Progenitor cell of endocrine pancreas (in vitro differentiated cells): ENCODE measurements around the gene GPER1. TPM values are rescaled to one million over a fixed set of nuclear protein-coding genes. Genes with fewer than 3 reads are reported as not detected.

Experiments
- DNase-seq: peaks from one replicate; pipeline ENCODE4 v3.0.0; 2021; ENCODE audit warnings: low spot score; ENCODE audit not compliant: unreplicated experiment
- H3K27ac Mint-ChIP-seq: 2 replicates; pipeline ENCODE4 v1.8.0; 2021; ENCODE audit warnings: mild to moderate bottlenecking, moderate library complexity, mixed read lengths
- H3K27me3 Mint-ChIP-seq: 2 replicates; pipeline ENCODE4 v1.8.0; 2021; ENCODE audit warnings: mixed read lengths
- H3K36me3 Mint-ChIP-seq: 2 replicates; pipeline ENCODE4 v1.8.0; 2022; ENCODE audit warnings: mixed read lengths; ENCODE audit not compliant: insufficient read depth
- H3K4me1 Mint-ChIP-seq: 2 replicates; pipeline ENCODE4 v1.8.0; 2021; ENCODE audit warnings: low read depth, mixed read lengths
- H3K4me3 Mint-ChIP-seq: 2 replicates; pipeline ENCODE4 v1.8.0; 2021; ENCODE audit warnings: low read depth, mild to moderate bottlenecking, moderate library complexity, mixed read lengths
- H3K9me3 Mint-ChIP-seq: 2 replicates; pipeline ENCODE4 v1.8.0; 2021; ENCODE audit warnings: low read depth, mixed read lengths
- total RNA-seq: library from RNA; stranded (reverse); gene quantifications from 2 replicates; pipeline ENCODE4 v1.2.1, GENCODE V29; 2021
- TF ChIP-seq, protein P1 (sequence below): fragments of 200-600 bp; sonication (generic); IDR thresholded peaks from one replicate; pipeline ENCODE4 v1.5.0; 2021; ENCODE audit warnings: antibody characterized with exemption, mild to moderate bottlenecking; ENCODE audit not compliant: unreplicated experiment

The GPER1 gene
- total RNA-seq, 1 donor from 2014 or later: 0.50 TPM

DNA sequence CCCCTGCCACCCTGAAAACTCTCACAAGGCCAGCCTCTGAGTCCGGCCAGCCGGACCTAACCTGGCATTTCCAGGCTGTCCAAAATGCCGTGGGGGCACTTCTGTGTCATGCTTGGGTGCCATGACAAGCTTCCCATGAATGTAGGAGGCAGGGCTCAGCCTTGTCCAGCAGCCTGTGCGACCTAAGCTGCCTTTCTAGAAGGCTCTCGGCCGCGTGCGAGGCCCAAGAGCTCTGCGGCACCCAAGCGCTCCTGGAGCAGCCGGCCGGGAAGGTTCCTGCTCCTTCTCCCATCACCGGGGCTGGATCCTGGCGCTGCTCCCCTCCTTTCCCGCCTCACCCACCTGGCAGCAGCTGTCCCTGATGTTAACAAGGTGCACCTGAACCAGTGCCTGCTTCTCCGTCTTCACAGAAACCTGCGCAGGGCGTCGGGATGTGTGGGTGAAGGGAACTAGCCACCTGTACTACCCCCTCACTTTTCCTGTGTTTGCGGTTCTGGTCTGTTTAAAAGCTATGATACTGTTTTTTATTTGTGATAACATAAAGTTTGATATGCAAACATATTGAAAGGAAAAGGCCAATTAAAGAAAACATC is 6.1 kb downstream of the GPER1 start:
- Mint-ChIP-seq H3K27ac (no peak overlapping the region), H3K36me3 (peaks cover 23% of the 10 kb centered on the region), H3K9me3 (peaks cover 7% of the 10 kb centered on the region), H3K4me3 (no peak overlapping the region), H3K4me1 (peaks cover 21% of the 10 kb centered on the region), H3K27me3 (no peaks in the 10 kb centered on the region)
- TF ChIP-seq, protein P1, sequence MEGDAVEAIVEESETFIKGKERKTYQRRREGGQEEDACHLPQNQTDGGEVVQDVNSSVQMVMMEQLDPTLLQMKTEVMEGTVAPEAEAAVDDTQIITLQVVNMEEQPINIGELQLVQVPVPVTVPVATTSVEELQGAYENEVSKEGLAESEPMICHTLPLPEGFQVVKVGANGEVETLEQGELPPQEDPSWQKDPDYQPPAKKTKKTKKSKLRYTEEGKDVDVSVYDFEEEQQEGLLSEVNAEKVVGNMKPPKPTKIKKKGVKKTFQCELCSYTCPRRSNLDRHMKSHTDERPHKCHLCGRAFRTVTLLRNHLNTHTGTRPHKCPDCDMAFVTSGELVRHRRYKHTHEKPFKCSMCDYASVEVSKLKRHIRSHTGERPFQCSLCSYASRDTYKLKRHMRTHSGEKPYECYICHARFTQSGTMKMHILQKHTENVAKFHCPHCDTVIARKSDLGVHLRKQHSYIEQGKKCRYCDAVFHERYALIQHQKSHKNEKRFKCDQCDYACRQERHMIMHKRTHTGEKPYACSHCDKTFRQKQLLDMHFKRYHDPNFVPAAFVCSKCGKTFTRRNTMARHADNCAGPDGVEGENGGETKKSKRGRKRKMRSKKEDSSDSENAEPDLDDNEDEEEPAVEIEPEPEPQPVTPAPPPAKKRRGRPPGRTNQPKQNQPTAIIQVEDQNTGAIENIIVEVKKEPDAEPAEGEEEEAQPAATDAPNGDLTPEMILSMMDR: no peak
- no peak for DNase-seq

DNA sequence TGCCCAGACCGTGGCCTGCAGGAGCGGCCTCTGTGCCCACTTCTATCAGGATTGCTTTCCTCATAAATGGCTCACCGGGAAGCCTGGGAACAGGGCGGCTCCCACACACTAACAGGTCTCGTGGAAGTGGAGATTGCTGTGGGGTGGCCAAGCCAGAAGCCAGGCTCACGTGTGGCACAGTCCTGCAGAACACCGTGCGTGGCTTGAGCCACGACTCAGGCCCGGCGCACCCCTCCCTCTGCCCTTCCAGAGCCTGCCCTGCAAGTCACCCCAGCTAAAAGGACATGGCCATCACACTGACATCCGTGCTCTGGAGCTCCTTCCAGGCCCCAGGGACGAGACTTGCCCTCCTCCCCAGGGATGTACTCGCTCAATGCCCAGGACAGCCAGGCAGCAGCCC is 7.0 kb downstream of the GPER1 start:
- no peak for DNase-seq
- Mint-ChIP-seq H3K27me3 (no peaks in the 10 kb centered on the region), H3K36me3 (peaks cover 24% of the 10 kb centered on the region), H3K4me3 (no peak overlapping the region), H3K9me3 (peaks cover 7% of the 10 kb centered on the region), H3K27ac (peak overlapping the region; percentile 53), H3K4me1 (peaks cover 21% of the 10 kb centered on the region)
- TF ChIP-seq, protein P1: no peak

DNA sequence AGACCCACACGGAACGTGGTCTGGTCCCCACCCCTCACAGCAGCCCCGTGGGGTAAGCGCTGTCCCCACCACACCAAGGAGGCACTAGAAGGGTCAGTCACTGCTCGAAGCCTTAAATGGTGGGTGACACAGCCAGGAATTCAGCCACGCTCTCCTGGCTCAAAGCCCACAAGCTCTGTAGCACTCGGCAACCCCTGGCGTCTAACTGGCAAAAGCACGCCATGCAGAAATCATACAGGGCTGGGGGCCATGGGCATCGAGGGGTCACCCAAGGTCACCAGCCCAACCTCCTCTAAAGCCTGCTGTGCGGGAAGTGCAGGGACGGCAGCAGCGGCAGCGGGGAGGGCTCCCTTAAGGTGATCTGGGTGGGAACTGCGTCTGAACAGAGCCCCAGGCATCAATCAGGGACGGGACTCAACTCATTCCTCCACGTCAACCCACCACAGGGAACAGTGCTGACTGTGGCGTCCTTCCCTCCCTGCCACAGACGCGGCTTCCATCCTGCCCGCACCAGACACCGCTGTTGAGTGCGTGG is 7.8 kb downstream of the GPER1 start:
- peak overlapping the region; percentile 56 for H3K27ac Mint-ChIP-seq
- peaks cover 24% of the 10 kb centered on the region for H3K36me3 Mint-ChIP-seq
- DNase-seq: no peak
- no peaks in the 10 kb centered on the region for H3K27me3 Mint-ChIP-seq
- H3K4me3 Mint-ChIP-seq: no peak overlapping the region
- TF ChIP-seq, protein P1: no peak
- peaks cover 21% of the 10 kb centered on the region for H3K4me1 Mint-ChIP-seq
- H3K9me3 Mint-ChIP-seq: peaks cover 7% of the 10 kb centered on the region

DNA sequence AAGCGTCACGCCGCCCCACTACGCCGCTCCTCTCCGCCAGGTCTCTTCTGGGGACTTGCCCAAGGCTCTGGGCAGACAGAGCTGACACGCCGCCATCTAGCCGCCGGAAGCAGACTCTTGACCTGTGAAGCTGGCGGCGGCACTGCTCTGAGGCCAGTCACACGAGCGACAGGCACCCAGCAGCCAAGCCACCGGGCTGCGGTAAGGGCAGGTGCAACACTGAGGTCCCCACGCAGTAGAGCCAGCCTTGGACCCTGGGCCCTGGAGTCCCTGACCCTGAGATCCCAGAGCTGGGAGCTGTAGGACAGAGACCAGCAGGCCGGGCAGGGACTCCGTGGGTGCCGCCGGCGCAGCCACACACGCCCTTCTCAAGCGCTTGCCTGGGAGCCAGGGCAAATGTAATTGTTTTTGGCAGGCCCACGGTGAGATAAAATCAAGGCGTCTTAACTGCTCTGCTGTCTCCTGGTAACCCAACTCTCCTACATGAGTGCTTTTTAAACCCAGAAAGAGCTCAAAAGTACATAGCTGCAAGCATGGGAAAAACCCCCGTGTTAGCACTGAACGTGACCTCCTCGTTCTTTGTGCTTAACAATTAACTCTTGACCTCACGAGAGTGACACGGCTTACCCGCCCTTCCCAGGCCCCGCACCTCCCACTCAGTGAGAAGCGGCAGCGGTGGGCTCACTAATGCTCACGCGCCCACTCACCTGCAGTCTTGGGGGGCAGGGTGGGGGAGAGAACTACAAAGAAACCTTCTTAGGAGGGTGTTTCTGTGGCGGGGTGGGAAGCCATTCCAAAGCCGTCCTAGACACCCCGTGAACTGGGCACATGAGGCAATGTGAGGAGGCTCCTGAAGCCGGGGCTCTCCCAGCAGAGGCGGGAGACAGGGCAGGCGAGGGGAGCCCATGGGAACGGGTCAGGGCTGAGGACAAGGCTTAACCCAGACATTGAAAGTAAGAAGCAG is 8.5 kb downstream of the GPER1 start:
- TF ChIP-seq, protein P1: no peak
- DNase-seq: no peak
- Mint-ChIP-seq H3K4me1 (peaks cover 24% of the 10 kb centered on the region), H3K9me3 (peaks cover 7% of the 10 kb centered on the region), H3K4me3 (no peak overlapping the region), H3K27ac (peak overlapping the region; percentile 33), H3K27me3 (no peaks in the 10 kb centered on the region), H3K36me3 (peaks cover 24% of the 10 kb centered on the region)

DNA sequence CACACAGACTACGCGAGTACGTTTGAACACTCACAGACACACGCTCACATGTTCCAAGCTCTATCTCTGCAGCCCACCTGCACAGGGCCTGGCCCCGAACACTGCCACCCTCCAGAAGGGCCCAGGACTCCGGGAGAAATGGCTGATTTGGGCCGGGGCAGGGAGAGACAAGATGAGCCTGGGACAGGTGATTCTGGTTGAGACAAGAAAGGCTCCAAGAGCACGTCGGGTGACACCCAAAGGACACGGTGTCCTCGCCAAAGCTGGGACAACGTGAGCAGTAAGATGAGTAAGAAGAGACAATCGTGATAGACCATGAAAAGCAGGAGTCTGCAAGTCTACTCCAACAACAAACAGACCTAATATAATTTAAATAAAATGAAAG is 9.2 kb downstream of the GPER1 start:
- TF ChIP-seq, protein P1: no peak
- Mint-ChIP-seq H3K27ac (peak overlapping the region; percentile 33), H3K27me3 (no peaks in the 10 kb centered on the region), H3K4me3 (no peak overlapping the region), H3K9me3 (peaks cover 7% of the 10 kb centered on the region), H3K36me3 (peaks cover 21% of the 10 kb centered on the region), H3K4me1 (peaks cover 29% of the 10 kb centered on the region)
- no peak for DNase-seq
